HepG2 (cell line): ENCODE results near the gene CPLANE2. TPM values are rescaled to one million over a fixed set of nuclear protein-coding genes. Genes with fewer than 3 reads are reported as not detected.

Source experiments
- ATAC-seq: fragments of 200-7000 bp; cut with Tn5 transposase; 3 replicates; pipeline ENCODE4 v1.9.1; 2020; ENCODE audit warnings: mild to moderate bottlenecking, moderate library complexity
- BruUV-seq: library from RNA; stranded (reverse); fragments of 400-500 nt; replicated peaks from 2 replicates; lab custom pipeline; 2021; lab: Mats Ljungman, UMichigan
- CTCF ChIA-PET: fragments of 300-600 bp; formaldehyde crosslinking; extraction: SDS; loops from one replicate; lab custom pipeline; 2021; ENCODE audit warnings: low total read pairs, inconsistent platforms, low intra/inter-chr PET ratio; lab: Yijun Ruan, JAX
- POLR2A ChIA-PET: fragments of 350-600 bp; sonication (Branson Sonifier 250); formaldehyde crosslinking; loops from one replicate; lab custom pipeline; 2020; ENCODE audit warnings: antibody characterized with exemption, inconsistent platforms; lab: Yijun Ruan, JAX
- DNase-seq: peaks from one replicate; pipeline ENCODE4 v3.0.0-alpha.2; 2015; ENCODE audit warnings: low spot score
- FAIRE-seq: peaks from 3 replicates; lab custom pipeline; 2011; peaks lifted over from hg19 to GRCh38; lab: Jason Lieb, UNC
- H2AFZ ChIP-seq: one replicate; pipeline ENCODE4 v1.6.1; 2011; ENCODE audit warnings: low read length, inconsistent platforms
- H3K27ac ChIP-seq: fragments of 300-600 bp; 3 replicates; pipeline ENCODE4 v1.8.0; 2011; ENCODE audit warnings: mixed run types, mild to moderate bottlenecking, mixed read lengths, low read length, inconsistent platforms; ENCODE audit not compliant: insufficient read depth; ENCODE audit errors: extremely low read length
- H3K27me3 ChIP-seq, 2 experiments: fragments of 200-600 bp in 1 of 2; 2 replicates in 1 of 2; 3 replicates in 1 of 2; pipeline versions ENCODE4 v1.6.0 to v1.8.0; 2011; ENCODE audit warnings: low read length in 2 of 2, mild to moderate bottlenecking in 2 of 2, moderate library complexity in 2 of 2, inconsistent platforms in 1 of 2; ENCODE audit not compliant: insufficient read depth in 2 of 2, control insufficient read depth in 1 of 2
- H3K36me3 ChIP-seq, 2 experiments: fragments of 200-600 bp in 1 of 2; replicated peaks in 1 of 2; 2 replicates in 1 of 2; 3 replicates in 1 of 2; pipeline versions ENCODE4 v1.5.1 to v1.8.0; 2011; ENCODE audit warnings: low read length in 2 of 2, inconsistent platforms in 1 of 2; ENCODE audit not compliant: insufficient read depth in 2 of 2, control insufficient read depth in 1 of 2
- H3K4me1 ChIP-seq: 2 replicates; pipeline ENCODE4 v1.5.1; 2012; ENCODE audit warnings: low read length, inconsistent platforms; ENCODE audit not compliant: insufficient read depth
- H3K4me2 ChIP-seq: 2 replicates; pipeline ENCODE4 v1.6.0; 2011; ENCODE audit warnings: low read depth, low read length, inconsistent platforms
- H3K4me3 ChIP-seq, 3 experiments: fragments of 200-600 bp in 1 of 3; sonication (generic), shearing (Covaris generic) in 1 of 3; replicated peaks in 1 of 3; 2 replicates each; pipeline ENCODE4 v1.5.1; 2011 to 2016; ENCODE audit warnings: low read length in 3 of 3, inconsistent platforms in 2 of 3, low read depth in 2 of 3, mild to moderate bottlenecking in 2 of 3, control low read depth in 1 of 3, mixed read lengths in 1 of 3; ENCODE audit not compliant: insufficient read depth in 1 of 3
- H3K79me2 ChIP-seq: one replicate; pipeline ENCODE4 v1.6.1; 2011; ENCODE audit warnings: low read length, inconsistent platforms; ENCODE audit not compliant: insufficient read depth
- H3K9ac ChIP-seq: 2 replicates; pipeline ENCODE4 v1.6.0; 2011; ENCODE audit warnings: mild to moderate bottlenecking, low read depth, low read length, inconsistent platforms; ENCODE audit not compliant: insufficient read depth
- H3K9me3 ChIP-seq: 2 replicates; pipeline ENCODE4 v1.5.1; 2012; ENCODE audit warnings: mild to moderate bottlenecking, low read length
- H4K20me1 ChIP-seq: 2 replicates; pipeline ENCODE4 v1.6.0; 2011; ENCODE audit warnings: inconsistent platforms, mild to moderate bottlenecking, low read length, moderate library complexity; ENCODE audit not compliant: insufficient read depth
- ARNT ChIP-seq: fragments of 450-650 bp; IDR thresholded peaks from 2 replicates; pipeline ENCODE4 v1.6.1; 2017
- CBX2 ChIP-seq, 2 experiments: fragments of 200-600 bp in 1 of 2; sonication (generic); formaldehyde crosslinking in 1 of 2; IDR thresholded peaks; 2 replicates each; pipeline versions ENCODE4 v1.7.0 to v1.8.1; 2018 to 2022; ENCODE audit warnings: low read depth in 2 of 2, low read length in 1 of 2, mild to moderate bottlenecking in 1 of 2, missing genetic modification reagents in 1 of 2
- CREB1 ChIP-seq, 2 experiments: fragments of 450-650 bp in 1 of 2; IDR thresholded peaks; 2 replicates each; pipeline ENCODE4 v1.6.1; 2016 to 2017; ENCODE audit warnings: control low read depth in 1 of 2, mild to moderate bottlenecking in 1 of 2, missing compliant biosample characterization in 1 of 2, missing genetic modification characterization in 1 of 2
- GZF1 ChIP-seq: sonication (generic); formaldehyde crosslinking; IDR thresholded peaks from 2 replicates; pipeline ENCODE4 v1.5.1; 2020; ENCODE audit warnings: mild to moderate bottlenecking, missing genetic modification reagents
- RAD51 ChIP-seq: fragments of 450-650 bp; IDR thresholded peaks from 2 replicates; pipeline ENCODE4 v1.6.1; 2016; ENCODE audit warnings: borderline replicate concordance
- RORA ChIP-seq: sonication (generic); formaldehyde crosslinking; IDR thresholded peaks from 2 replicates; pipeline ENCODE4 v1.5.0; 2020; ENCODE audit warnings: mild to moderate bottlenecking, missing genetic modification reagents, moderate library complexity
- THAP11 ChIP-seq: IDR thresholded peaks from 2 replicates; pipeline ENCODE4 v1.6.1; 2016; ENCODE audit warnings: missing biosample characterization, missing genetic modification reagents
- ZBTB3 ChIP-seq: sonication (generic); formaldehyde crosslinking; IDR thresholded peaks from 2 replicates; pipeline ENCODE4 v1.4.0; 2020; ENCODE audit warnings: low read depth, mild to moderate bottlenecking, moderate library complexity, missing genetic modification reagents, borderline replicate concordance
- ZNF160 ChIP-seq: sonication (generic); formaldehyde crosslinking; IDR thresholded peaks from 2 replicates; pipeline ENCODE4 v1.8.0; 2022; ENCODE audit warnings: mild to moderate bottlenecking, inconsistent platforms, missing genetic modification reagents
- ZNF253 ChIP-seq: sonication (generic); formaldehyde crosslinking; IDR thresholded peaks from 2 replicates; pipeline ENCODE4 v1.8.0; 2022; ENCODE audit warnings: mild to moderate bottlenecking, missing genetic modification reagents, borderline replicate concordance
- ZNF317 ChIP-seq: sonication (generic); formaldehyde crosslinking; IDR thresholded peaks from 2 replicates; pipeline ENCODE4 v1.5.0; 2020; ENCODE audit warnings: mild to moderate bottlenecking, missing genetic modification reagents
- ZNF841 ChIP-seq: sonication (generic); formaldehyde crosslinking; IDR thresholded peaks from 2 replicates; pipeline ENCODE4 v1.8.1; 2023; ENCODE audit warnings: missing genetic modification reagents, borderline replicate concordance
- WGBS: methylation state at CpG from one replicate; pipeline ENCODE4 v1.1.6; 2017; ENCODE audit warnings: low lambda C conversion rate; 5-methylcytosine and 5-hydroxymethylcytosine counted together
- in situ Hi-C: cut with HindIII; loops from 2 replicates; pipeline ENCODE4 v1.10.0; 2017; ENCODE audit warnings: low pct_unique_long_range_greater_than_20kb; ENCODE audit not compliant: extremely low pct_ligation_motif_present
- intact Hi-C: fragments of 100-400 bp; cut with micrococcal nuclease; formaldehyde crosslinking; loops from one replicate; pipeline ENCODE4 v1.10.0; 2022; ENCODE audit not compliant: unreplicated experiment
- polyA plus RNA-seq, 8 experiments: library from polyadenylated mRNA; depleted of rRNA in 3 of 8; stranded (reverse) in 7 of 8; unstranded in 1 of 8; fragments of >200 nt; fragmentation: Illumina TruSeq in 4 of 8; extraction: Trizol in 4 of 8; gene quantifications; 2 replicates each; pipeline versions ENCODE4 v1.2.1 to v1.2.3, GENCODE V29; 2011 to 2016; ENCODE audit warnings: low read depth in 4 of 8, missing spikeins in 1 of 8, mixed read lengths in 1 of 8; ENCODE audit not compliant: insufficient read depth in 1 of 8
- total RNA-seq, 5 experiments: library from RNA; depleted of rRNA; stranded (reverse); fragments of >200 nt; fragmentation: Illumina TruSeq; extraction: Trizol; gene quantifications; 2 replicates each; pipeline ENCODE4 v1.2.3, GENCODE V29; 2016; ENCODE audit warnings: low read depth in 1 of 5
- TF ChIP-seq, protein P1 (sequence below): sonication (generic); formaldehyde crosslinking; IDR thresholded peaks from 2 replicates; pipeline ENCODE4 v1.4.0; 2020; ENCODE audit warnings: missing genetic modification reagents; ENCODE audit errors: not compliant biosample characterization
- TF ChIP-seq, protein P2 (sequence below): sonication (generic); formaldehyde crosslinking; IDR thresholded peaks from 2 replicates; pipeline ENCODE4 v1.8.0; 2022; ENCODE audit warnings: missing genetic modification reagents, mild to moderate bottlenecking, borderline replicate concordance
- TF ChIP-seq, protein P3 (sequence below): sonication (generic); formaldehyde crosslinking; conservative IDR thresholded peaks from 2 replicates; pipeline ENCODE4 v1.4.0; 2020; ENCODE audit warnings: missing genetic modification reagents

CPLANE2 gene
- total and polyA plus RNA-seq, 2 of the 13 experiments (the other 11 are each of a cell fraction or from before 2014, with no cell fraction given), result 0.29 to 1.6 TPM

DNA sequence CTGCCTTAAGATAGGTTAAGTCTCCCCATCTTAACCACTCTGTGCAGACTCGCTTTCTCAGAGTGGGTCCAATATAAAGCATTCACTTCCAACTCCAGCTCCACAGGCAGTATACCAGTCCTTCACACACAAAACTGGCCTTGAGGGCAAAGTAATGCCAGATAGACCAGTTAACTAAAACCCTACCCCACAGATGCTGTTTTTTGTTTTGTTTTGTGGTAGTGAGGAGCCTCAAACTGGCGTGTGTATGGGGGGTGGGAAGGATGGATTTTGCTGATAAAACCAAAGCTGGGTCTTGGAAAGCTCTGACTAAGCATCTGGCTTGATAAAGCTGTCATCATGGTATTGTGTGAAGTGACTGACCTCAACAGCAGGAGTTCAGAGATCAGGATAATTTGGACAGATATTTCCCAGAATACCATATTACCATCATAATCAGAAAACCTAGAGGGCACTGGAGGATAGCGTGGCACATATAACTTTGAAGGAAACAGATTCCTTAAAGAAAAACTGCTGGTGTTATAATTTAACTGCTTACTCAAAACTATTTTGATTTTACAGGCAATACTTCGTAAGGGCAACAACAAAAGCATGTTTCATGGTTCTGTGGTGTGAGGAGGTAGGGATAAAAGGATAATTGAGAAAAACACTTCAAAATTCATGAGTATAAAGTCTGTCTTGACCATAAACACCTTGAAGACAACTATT lies 29.6 kb upstream of the CPLANE2 start:
- H3K36me3 ChIP-seq, result peaks cover 1 to 5% of the 10 kb centered on the region in 2 experiments; a peak in 2 of 5 replicates
- no peak for TF ChIP-seq GZF1 (CRISPR knock-in tag)
- no peak for TF ChIP-seq ZBTB3 (CRISPR knock-in tag)
- TF ChIP-seq CBX2 (IDR thresholded peaks at IDR 0.05; ENCODE audit: low read depth, low read length), result no peak
- TF ChIP-seq CBX2 (CRISPR knock-in tag; IDR thresholded peaks at IDR 0.05; ENCODE audit: low read depth), result no peak
- no peak for TF ChIP-seq ARNT
- TF ChIP-seq, protein P1, sequence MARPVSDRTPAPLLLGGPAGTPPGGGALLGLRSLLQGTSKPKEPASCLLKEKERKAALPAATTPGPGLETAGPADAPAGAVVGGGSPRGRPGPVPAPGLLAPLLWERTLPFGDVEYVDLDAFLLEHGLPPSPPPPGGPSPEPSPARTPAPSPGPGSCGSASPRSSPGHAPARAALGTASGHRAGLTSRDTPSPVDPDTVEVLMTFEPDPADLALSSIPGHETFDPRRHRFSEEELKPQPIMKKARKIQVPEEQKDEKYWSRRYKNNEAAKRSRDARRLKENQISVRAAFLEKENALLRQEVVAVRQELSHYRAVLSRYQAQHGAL (CRISPR knock-in tag), result no peak
- TF ChIP-seq RAD51, result no peak
- TF ChIP-seq CREB1 (IDR thresholded peaks at IDR 0.05), result no peak
- no peak for TF ChIP-seq CREB1 (CRISPR knock-in tag; IDR thresholded peaks at IDR 0.05)
- TF ChIP-seq ZNF253 (CRISPR knock-in tag), result no peak
- TF ChIP-seq ZNF841, result no peak
- TF ChIP-seq ZNF317 (CRISPR knock-in tag), result no peak
- TF ChIP-seq, protein P2, sequence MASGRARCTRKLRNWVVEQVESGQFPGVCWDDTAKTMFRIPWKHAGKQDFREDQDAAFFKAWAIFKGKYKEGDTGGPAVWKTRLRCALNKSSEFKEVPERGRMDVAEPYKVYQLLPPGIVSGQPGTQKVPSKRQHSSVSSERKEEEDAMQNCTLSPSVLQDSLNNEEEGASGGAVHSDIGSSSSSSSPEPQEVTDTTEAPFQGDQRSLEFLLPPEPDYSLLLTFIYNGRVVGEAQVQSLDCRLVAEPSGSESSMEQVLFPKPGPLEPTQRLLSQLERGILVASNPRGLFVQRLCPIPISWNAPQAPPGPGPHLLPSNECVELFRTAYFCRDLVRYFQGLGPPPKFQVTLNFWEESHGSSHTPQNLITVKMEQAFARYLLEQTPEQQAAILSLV, result no peak
- TF ChIP-seq, protein P3, sequence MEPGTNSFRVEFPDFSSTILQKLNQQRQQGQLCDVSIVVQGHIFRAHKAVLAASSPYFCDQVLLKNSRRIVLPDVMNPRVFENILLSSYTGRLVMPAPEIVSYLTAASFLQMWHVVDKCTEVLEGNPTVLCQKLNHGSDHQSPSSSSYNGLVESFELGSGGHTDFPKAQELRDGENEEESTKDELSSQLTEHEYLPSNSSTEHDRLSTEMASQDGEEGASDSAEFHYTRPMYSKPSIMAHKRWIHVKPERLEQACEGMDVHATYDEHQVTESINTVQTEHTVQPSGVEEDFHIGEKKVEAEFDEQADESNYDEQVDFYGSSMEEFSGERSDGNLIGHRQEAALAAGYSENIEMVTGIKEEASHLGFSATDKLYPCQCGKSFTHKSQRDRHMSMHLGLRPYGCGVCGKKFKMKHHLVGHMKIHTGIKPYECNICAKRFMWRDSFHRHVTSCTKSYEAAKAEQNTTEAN (CRISPR knock-in tag), result no peak
- no peak for TF ChIP-seq RORA (CRISPR knock-in tag)
- no peak for TF ChIP-seq THAP11 (CRISPR knock-in tag)
- no peak for TF ChIP-seq ZNF160 (CRISPR knock-in tag)
- intact Hi-C loops (no loop called here), in situ Hi-C loops (no loop called here)
- POLR2A ChIA-PET, result interaction anchor here (0.6 kb wide), 1 partner anchor 42 kb away, joined by 3 read pairs; no protein-coding TSS in a partner anchor
- no peaks in the 10 kb centered on the region; a peak in 1 of 5 replicates for H3K27me3 ChIP-seq
- FAIRE-seq, result no peak
- no peaks in the 10 kb centered on the region for H4K20me1 ChIP-seq
- no TSS peak for BruUV-seq
- no peak overlapping the region for H3K4me3 ChIP-seq
- peaks cover 26% of the 10 kb centered on the region for H3K4me1 ChIP-seq
- no peak overlapping the region for H2AFZ ChIP-seq
- over 99% methylated on average over 4 of the region's 4 CpGs for WGBS
- no peak overlapping the region for H3K4me2 ChIP-seq
- CTCF ChIA-PET, result no interaction called here
- no peak overlapping the region for H3K27ac ChIP-seq
- no peak overlapping the region for H3K9ac ChIP-seq
- DNase-seq, result no peak
- no peaks in the 10 kb centered on the region for H3K9me3 ChIP-seq
- H3K79me2 ChIP-seq, result no peaks in the 10 kb centered on the region
- no peak for ATAC-seq
